Neural progenitor cell (in vitro differentiated cells): ENCODE data around the gene INSRR. TPM values are rescaled to one million over a fixed set of nuclear protein-coding genes. Genes with fewer than 3 reads are reported as not detected.

Experiments used
- DNase-seq: peaks from one replicate; pipeline ENCODE4 v3.0.0-alpha.2; 2016; ENCODE audit warnings: low spot score
- H2AFZ ChIP-seq: fragments of 200-600 bp; sonication (generic); replicated peaks from 2 replicates; pipeline ENCODE4 v1.6.1; 2016; ENCODE audit warnings: antibody characterized with exemption
- H3F3A ChIP-seq: fragments of 200-600 bp; sonication (generic); 2 replicates; pipeline ENCODE4 v1.6.1; 2016; ENCODE audit warnings: antibody characterized with exemption, low read depth
- H3K27ac ChIP-seq: fragments of 200-600 bp; sonication (generic); 2 replicates; pipeline ENCODE4 v1.5.1; 2016; ENCODE audit warnings: mild to moderate bottlenecking
- H3K27me3 ChIP-seq: fragments of 200-600 bp; sonication (generic); 2 replicates; pipeline ENCODE4 v1.6.1; 2016; ENCODE audit warnings: mild to moderate bottlenecking, moderate library complexity
- H3K36me3 ChIP-seq: fragments of 200-600 bp; sonication (generic); 2 replicates; pipeline ENCODE4 v1.5.1; 2016
- H3K4me1 ChIP-seq: fragments of 200-600 bp; sonication (generic); 2 replicates; pipeline ENCODE4 v1.6.1; 2016; ENCODE audit warnings: mixed run types
- H3K4me2 ChIP-seq: fragments of 200-600 bp; sonication (generic); 2 replicates; pipeline ENCODE4 v1.6.1; 2016
- H3K4me3 ChIP-seq: fragments of 200-600 bp; sonication (generic); 2 replicates; pipeline ENCODE4 v1.5.1; 2016
- H3K79me2 ChIP-seq: fragments of 200-600 bp; sonication (generic); 2 replicates; pipeline ENCODE4 v1.6.1; 2016; ENCODE audit warnings: low read depth
- H3K9ac ChIP-seq: fragments of 200-600 bp; sonication (generic); 2 replicates; pipeline ENCODE4 v1.6.1; 2016
- H3K9me3 ChIP-seq: fragments of 200-600 bp; sonication (generic); 2 replicates; pipeline ENCODE4 v1.5.1; 2016; ENCODE audit warnings: low read depth
- H4K20me1 ChIP-seq: fragments of 200-600 bp; sonication (generic); 2 replicates; pipeline ENCODE4 v1.6.1; 2016; ENCODE audit warnings: low read depth
- H3K27ac Mint-ChIP-seq: 3 replicates; pipeline ENCODE4 v1.8.0; 2021; ENCODE audit warnings: mixed read lengths
- H3K27me3 Mint-ChIP-seq: 2 replicates; pipeline ENCODE4 v1.8.0; 2022; ENCODE audit warnings: low read depth, mild to moderate bottlenecking, inconsistent platforms, moderate library complexity, mixed read lengths; ENCODE audit not compliant: insufficient read depth
- H3K36me3 Mint-ChIP-seq: 3 replicates; pipeline ENCODE4 v1.8.0; 2021; ENCODE audit warnings: mixed read lengths
- H3K4me1 Mint-ChIP-seq: 3 replicates; pipeline ENCODE4 v1.8.0; 2021; ENCODE audit warnings: mixed read lengths
- H3K4me3 Mint-ChIP-seq: 3 replicates; pipeline ENCODE4 v1.8.0; 2021; ENCODE audit warnings: mild to moderate bottlenecking, moderate library complexity, mixed read lengths
- H3K9me3 Mint-ChIP-seq: 3 replicates; pipeline ENCODE4 v1.8.0; 2020; ENCODE audit warnings: mixed read lengths
- CTCF ChIP-seq: fragments of 200-600 bp; sonication (generic); IDR thresholded peaks from 2 replicates; pipeline ENCODE4 v1.5.1; 2017; ENCODE audit warnings: antibody characterized with exemption, mild to moderate bottlenecking
- EZH2 ChIP-seq: fragments of 200-600 bp; sonication (generic); IDR thresholded peaks from 2 replicates; pipeline ENCODE4 v1.6.1; 2017; ENCODE audit warnings: antibody characterized with exemption, mild to moderate bottlenecking, moderate library complexity
- EZH2phosphoT487 ChIP-seq: fragments of 200-600 bp; sonication (generic); IDR thresholded peaks from 2 replicates; pipeline ENCODE4 v1.6.1; 2017; ENCODE audit warnings: antibody characterized with exemption
- total RNA-seq: library from RNA; depleted of rRNA; stranded (reverse); fragments of >200 nt; gene quantifications from 2 replicates; pipeline ENCODE4 v1.2.3, GENCODE V29; 2015; ENCODE audit warnings: low replicate concordance

Gene INSRR
- total RNA-seq, 1 donor from 2014 or later, result not detected

GRCh38 chr1:156874572-156875340, 15.8 kb upstream of the INSRR start:
- H3K9me3 ChIP-seq, result no peaks in the 10 kb centered on the region
- no peak for DNase-seq
- Mint-ChIP-seq H3K9me3 (no peaks in the 10 kb centered on the region), H3K27ac (peak overlapping the region; percentile 76), H3K4me1 (peaks cover 8% of the 10 kb centered on the region), H3K36me3 (no peaks in the 10 kb centered on the region), H3K27me3 (peaks cover 14% of the 10 kb centered on the region), H3K4me3 (no peak overlapping the region)
- no peak overlapping the region for H3K9ac ChIP-seq
- H3K79me2 ChIP-seq, result no peaks in the 10 kb centered on the region
- H4K20me1 ChIP-seq, result no peaks in the 10 kb centered on the region
- H3K27me3 ChIP-seq, result peaks cover 56% of the 10 kb centered on the region
- H3K36me3 ChIP-seq, result no peaks in the 10 kb centered on the region
- TF ChIP-seq EZH2, result no peak
- TF ChIP-seq EZH2phosphoT487, result no peak
- TF ChIP-seq CTCF, result no peak
- H2AFZ ChIP-seq, result no peak overlapping the region
- no peak overlapping the region for H3K4me3 ChIP-seq
- no peaks in the 10 kb centered on the region for H3F3A ChIP-seq
- H3K4me2 ChIP-seq, result no peak overlapping the region
- peaks cover 4% of the 10 kb centered on the region for H3K4me1 ChIP-seq
- no peak overlapping the region for H3K27ac ChIP-seq

GRCh38 chr1:156874142-156874541, 15.2 kb upstream of the INSRR start:
- Histone ChIP-seq H3K4me1 (peaks cover 4% of the 10 kb centered on the region), H3K27me3 (peaks cover 51% of the 10 kb centered on the region), H3K36me3 (no peaks in the 10 kb centered on the region), H3K9me3 (no peaks in the 10 kb centered on the region), H3K4me2 (no peak overlapping the region), H3K27ac (no peak overlapping the region), H3F3A (no peaks in the 10 kb centered on the region), H2AFZ (no peak overlapping the region), H4K20me1 (no peaks in the 10 kb centered on the region), H3K9ac (no peak overlapping the region), H3K4me3 (no peak overlapping the region), H3K79me2 (no peaks in the 10 kb centered on the region)
- Mint-ChIP-seq H3K27me3 (peaks cover 14% of the 10 kb centered on the region), H3K9me3 (no peaks in the 10 kb centered on the region), H3K4me3 (no peak overlapping the region), H3K4me1 (peaks cover 12% of the 10 kb centered on the region), H3K27ac (no peak overlapping the region), H3K36me3 (no peaks in the 10 kb centered on the region)
- no peak for DNase-seq
- TF ChIP-seq CTCF (no peak), EZH2 (no peak), EZH2phosphoT487 (no peak)

- no peaks in the 10 kb centered on the region for H3K36me3 ChIP-seq
- no peak overlapping the region for H3K4me3 ChIP-seq
- no peak overlapping the region for H3K9ac ChIP-seq
- no peak overlapping the region for H3K4me2 ChIP-seq
- Mint-ChIP-seq H3K27me3 (peaks cover 16% of the 10 kb centered on the region), H3K9me3 (no peaks in the 10 kb centered on the region), H3K4me1 (peaks cover 12% of the 10 kb centered on the region), H3K36me3 (no peaks in the 10 kb centered on the region), H3K27ac (no peak overlapping the region), H3K4me3 (no peak overlapping the region)
- TF ChIP-seq CTCF (no peak), EZH2 (no peak), EZH2phosphoT487 (no peak)
- no peak for DNase-seq
- no peaks in the 10 kb centered on the region for H3F3A ChIP-seq
- no peaks in the 10 kb centered on the region for H3K9me3 ChIP-seq
- no peak overlapping the region for H3K27ac ChIP-seq
- H3K27me3 ChIP-seq, result peaks cover 46% of the 10 kb centered on the region
- no peak overlapping the region for H2AFZ ChIP-seq
- no peaks in the 10 kb centered on the region for H4K20me1 ChIP-seq
- peaks cover 4% of the 10 kb centered on the region for H3K4me1 ChIP-seq
- no peaks in the 10 kb centered on the region for H3K79me2 ChIP-seq
These were observed 14.7 kb upstream of the INSRR start for GRCh38 chr1:156873659-156874058.
